IMR-90 (cell line): ENCODE data around the gene SOBP. TPM values are rescaled to one million over a fixed set of nuclear protein-coding genes. Genes with fewer than 3 reads are reported as not detected.

ENCODE experiments used
- ATAC-seq: fragments of 200-7000 bp; cut with Tn5 transposase; 2 replicates; pipeline ENCODE4 v1.9.1; 2020; ENCODE audit warnings: low read depth, mild to moderate bottlenecking, moderate library complexity
- BruUV-seq: library from RNA; stranded (reverse); fragments of 400-500 nt; replicated peaks from 2 replicates; lab custom pipeline; 2021; lab: Mats Ljungman, UMichigan
- CTCF ChIA-PET: fragments of 300-600 bp; formaldehyde crosslinking; extraction: SDS; loops from one replicate; lab custom pipeline; 2021; ENCODE audit warnings: antibody characterized with exemption; lab: Yijun Ruan, JAX
- POLR2A ChIA-PET: fragments of 300-600 bp; sonication (Branson Sonifier 250); formaldehyde crosslinking; loops from one replicate; lab custom pipeline; 2022; ENCODE audit warnings: antibody characterized with exemption; ENCODE audit not compliant: unreplicated experiment; lab: Charles Lee
- DNase-seq: peaks from one replicate; pipeline ENCODE4 v3.0.0; 2013
- H2AFZ ChIP-seq: replicated peaks from 2 replicates; pipeline ENCODE3; 2013; ENCODE audit warnings: low read length, mild to moderate bottlenecking; ENCODE audit not compliant: poor library complexity
- H2AK5ac ChIP-seq: 2 replicates; pipeline ENCODE4 v1.6.1; 2013; ENCODE audit warnings: low read depth, low read length, inconsistent platforms
- H2AK9ac ChIP-seq: replicated peaks from 2 replicates; pipeline ENCODE3; 2013; ENCODE audit warnings: mild to moderate bottlenecking, low read depth, low read length, moderate library complexity; ENCODE audit not compliant: poor library complexity
- H2BK120ac ChIP-seq: 2 replicates; pipeline ENCODE4 v1.6.1; 2013; ENCODE audit warnings: low read depth, low read length, inconsistent platforms
- H2BK15ac ChIP-seq: 3 replicates; pipeline ENCODE4 v1.6.1; 2013; ENCODE audit warnings: low read depth, low read length, inconsistent platforms
- H2BK20ac ChIP-seq: 2 replicates; pipeline ENCODE4 v1.6.1; 2013; ENCODE audit warnings: low read depth, mild to moderate bottlenecking, inconsistent platforms, low read length, moderate library complexity
- H2BK5ac ChIP-seq: 2 replicates; pipeline ENCODE4 v1.6.1; 2013; ENCODE audit warnings: mild to moderate bottlenecking, low read depth, low read length, inconsistent platforms; ENCODE audit not compliant: poor library complexity, severe bottlenecking
- H3K14ac ChIP-seq: replicated peaks from 2 replicates; pipeline ENCODE4 v1.6.1; 2013; ENCODE audit warnings: low read depth, low read length, inconsistent platforms
- H3K18ac ChIP-seq: 2 replicates; pipeline ENCODE4 v1.6.1; 2013; ENCODE audit warnings: low read depth, low read length, control low read depth
- H3K23ac ChIP-seq: 2 replicates; pipeline ENCODE4 v1.6.1; 2013; ENCODE audit warnings: low read depth, low read length, inconsistent platforms
- H3K27ac ChIP-seq: 2 replicates; pipeline ENCODE4 v1.5.1; 2013; ENCODE audit warnings: mild to moderate bottlenecking, control low read depth, low read length; ENCODE audit not compliant: insufficient read depth
- H3K27me3 ChIP-seq: 2 replicates; pipeline ENCODE4 v1.6.1; 2013; ENCODE audit warnings: low read length; ENCODE audit not compliant: control insufficient read depth, insufficient read depth
- H3K36me3 ChIP-seq: 2 replicates; pipeline ENCODE4 v1.6.1; 2013; ENCODE audit warnings: low read length, mixed read lengths; ENCODE audit not compliant: control insufficient read depth, insufficient read depth
- H3K4ac ChIP-seq: 2 replicates; pipeline ENCODE4 v1.6.1; 2013; ENCODE audit warnings: low read depth, low read length, inconsistent platforms
- H3K4me1 ChIP-seq: 2 replicates; pipeline ENCODE4 v1.6.1; 2013; ENCODE audit warnings: low read length, mixed read lengths; ENCODE audit not compliant: control insufficient read depth, insufficient read depth
- H3K4me2 ChIP-seq: 2 replicates; pipeline ENCODE4 v1.6.1; 2013; ENCODE audit warnings: low read depth, mild to moderate bottlenecking, control low read depth, low read length, moderate library complexity
- H3K4me3 ChIP-seq: 2 replicates; pipeline ENCODE4 v1.5.1; 2013; ENCODE audit warnings: low read depth, mild to moderate bottlenecking, control low read depth, low read length, moderate library complexity; ENCODE audit not compliant: insufficient read depth
- H3K56ac ChIP-seq: 2 replicates; pipeline ENCODE4 v1.6.1; 2013; ENCODE audit warnings: low read length, inconsistent platforms; ENCODE audit not compliant: insufficient read depth; ENCODE audit errors: extremely low read depth
- H3K79me1 ChIP-seq, 2 experiments: 2 replicates each; pipeline ENCODE4 v1.6.1; 2013; ENCODE audit warnings: low read length in 2 of 2, inconsistent platforms in 1 of 2, low read depth in 1 of 2
- H3K9ac ChIP-seq: 2 replicates; pipeline ENCODE4 v1.6.1; 2013; ENCODE audit warnings: low read depth, low read length, control low read depth
- H3K9me1 ChIP-seq: 2 replicates; pipeline ENCODE4 v1.6.1; 2013; ENCODE audit warnings: low read length, inconsistent platforms; ENCODE audit not compliant: insufficient read depth
- H3K9me3 ChIP-seq: 2 replicates; pipeline ENCODE4 v1.6.1; 2013; ENCODE audit warnings: low read length; ENCODE audit not compliant: control insufficient read depth, insufficient read depth
- H4K20me1 ChIP-seq: 2 replicates; pipeline ENCODE4 v1.6.1; 2013; ENCODE audit warnings: low read length, inconsistent platforms; ENCODE audit not compliant: insufficient read depth
- H4K5ac ChIP-seq: 2 replicates; pipeline ENCODE4 v1.6.1; 2013; ENCODE audit warnings: mild to moderate bottlenecking, low read depth, low read length, control low read depth
- H4K8ac ChIP-seq, 2 experiments: 2 replicates each; pipeline ENCODE4 v1.6.1; 2013; ENCODE audit warnings: low read depth in 2 of 2, low read length in 2 of 2, control low read depth in 1 of 2, inconsistent platforms in 1 of 2
- H4K91ac ChIP-seq: 2 replicates; pipeline ENCODE4 v1.6.1; 2013; ENCODE audit warnings: low read depth, low read length, inconsistent platforms; ENCODE audit not compliant: insufficient read depth
- CTCF ChIP-seq: conservative IDR thresholded peaks from 2 replicates; pipeline ENCODE4 v1.5.1; 2012; ENCODE audit warnings: mild to moderate bottlenecking, low read depth, low read length, improper control_type of control experiment
- FOS ChIP-seq: fragments of 150-350 bp; IDR thresholded peaks from 2 replicates; pipeline ENCODE4 v1.6.1; 2016; ENCODE audit warnings: low read depth, low read length
- WGBS, 2 experiments: methylation state at CpG; one replicate each; pipeline versions ENCODE4 v1.1.5 to v1.1.7; 2013; ENCODE audit warnings: missing lambda C conversion rate in 2 of 2; ENCODE audit not compliant: insufficient read length in 1 of 2; ENCODE audit errors: extremely low coverage in 2 of 2; 5-methylcytosine and 5-hydroxymethylcytosine counted together
- dilution Hi-C: fragments of 300-500 bp; cut with HindIII; formaldehyde crosslinking; loops from one replicate; pipeline ENCODE4 v1.14.3; 2018; ENCODE audit warnings: low sequenced_read_pairs; ENCODE audit not compliant: unreplicated experiment
- in situ Hi-C: fragments of 300-500 bp; cut with MboI; formaldehyde crosslinking; loops from 3 replicates; pipeline ENCODE4 v1.14.3; 2019; ENCODE audit warnings: low sequenced_read_pairs, inconsistent platforms, mixed read lengths
- intact Hi-C: fragments of 100-400 bp; cut with micrococcal nuclease; formaldehyde crosslinking; loops from 2 replicates; pipeline ENCODE4 v1.10.0; 2022
- polyA plus RNA-seq, 3 experiments: library from polyadenylated mRNA; depleted of rRNA; stranded (reverse); fragments of >200 nt; gene quantifications; 2 replicates each; pipeline ENCODE4 v1.2.3, GENCODE V29; 2012; ENCODE audit warnings: low replicate concordance in 1 of 3
- total RNA-seq: library from RNA; depleted of rRNA; stranded (reverse); fragments of >200 nt; gene quantifications from 2 replicates; pipeline ENCODE4 v1.2.3, GENCODE V29; 2012

SOBP gene
- total and polyA plus RNA-seq, 2 of the 4 experiments (the other 2 are of a cell fraction): 0.60 to 0.72 TPM

GRCh38 chr6:107641071-107641470, 151.2 kb downstream of the SOBP start:
- peaks cover 2% of the 10 kb centered on the region; the same call in 1 of the 2 replicates for H3K27me3 ChIP-seq
- dilution Hi-C loops: no loop called here
- H2BK15ac ChIP-seq: no peak overlapping the region
- TF ChIP-seq FOS: no peak
- no peak for TF ChIP-seq CTCF
- no peak overlapping the region for H3K23ac ChIP-seq
- no peak overlapping the region for H3K9ac ChIP-seq
- intact Hi-C loops: loop anchor here (5.0 kb wide), 1 partner anchor 149 kb away; the partner anchor contains the start of gene SOBP
- ATAC-seq: no peak
- no peak for DNase-seq
- WGBS, 2 experiments: no CpG with 5 or more reads among the region's 1 CpG
- no peaks in the 10 kb centered on the region for H3K9me3 ChIP-seq
- H2AK9ac ChIP-seq: no peak overlapping the region
- no peaks in the 10 kb centered on the region; the same call in 1 of the 2 replicates for H3K9me1 ChIP-seq
- H3K36me3 ChIP-seq: peaks cover 3% of the 10 kb centered on the region; the same call in 1 of the 2 replicates
- CTCF ChIA-PET: no interaction called here
- no peak overlapping the region for H2BK120ac ChIP-seq
- H4K20me1 ChIP-seq: no peaks in the 10 kb centered on the region
- H2AK5ac ChIP-seq: no peak overlapping the region
- no peak overlapping the region for H4K8ac ChIP-seq
- no TSS peak for BruUV-seq
- H3K56ac ChIP-seq: no peak overlapping the region
- H3K18ac ChIP-seq: no peak overlapping the region
- H3K79me1 ChIP-seq: no peaks in the 10 kb centered on the region
- no peak overlapping the region for H2BK5ac ChIP-seq
- H3K4me1 ChIP-seq: no peaks in the 10 kb centered on the region; the same call in 1 of the 2 replicates
- H3K4me2 ChIP-seq: no peak overlapping the region
- no peak overlapping the region for H3K27ac ChIP-seq
- no peak overlapping the region for H3K4me3 ChIP-seq
- H3K4ac ChIP-seq: no peak overlapping the region
- POLR2A ChIA-PET: no interaction called here
- in situ Hi-C loops: no loop called here
- no peak overlapping the region for H2AFZ ChIP-seq
- no peak overlapping the region for H3K14ac ChIP-seq
- H4K5ac ChIP-seq: no peak overlapping the region
- no peak overlapping the region for H2BK20ac ChIP-seq
- no peak overlapping the region for H4K91ac ChIP-seq
